GM12878 (cell line): ENCODE measurements around the gene KLHL36. TPM values are rescaled to one million over a fixed set of nuclear protein-coding genes. Genes with fewer than 3 reads are reported as not detected.

Experiments used
- ASH2L ChIP-seq: fragments of 300-600, 200-600 bp; sonication (generic); IDR thresholded peaks from 2 replicates; pipeline ENCODE4 v1.6.1; 2017; ENCODE audit warnings: low read depth, mild to moderate bottlenecking, borderline replicate concordance
- BACH1 ChIP-seq: fragments of 450-650 bp; IDR thresholded peaks from 2 replicates; pipeline ENCODE4 v1.6.1; 2017; ENCODE audit warnings: mild to moderate bottlenecking, borderline replicate concordance
- BMI1 ChIP-seq: fragments of 450-650 bp; IDR thresholded peaks from 2 replicates; pipeline ENCODE4 v1.6.1; 2016; ENCODE audit warnings: mild to moderate bottlenecking, moderate library complexity, borderline replicate concordance
- BRCA1 ChIP-seq: IDR thresholded peaks from 2 replicates; pipeline ENCODE4 v1.6.1; 2011; ENCODE audit warnings: low read depth, low read length, improper control_type of control experiment
- CBX5 ChIP-seq: sonication (generic); IDR thresholded peaks from 2 replicates; pipeline ENCODE4 v1.6.1; 2016; ENCODE audit warnings: low read depth, moderate library complexity, mild to moderate bottlenecking, inconsistent platforms
- CTCF ChIP-seq, 3 experiments: IDR thresholded peaks in 2 of 3; conservative IDR thresholded peaks in 1 of 3; 2 replicates each; pipeline ENCODE4 v1.5.1; 2011; ENCODE audit warnings: low read depth in 3 of 3, low read length in 3 of 3, mild to moderate bottlenecking in 3 of 3, control low read depth in 2 of 3, moderate library complexity in 2 of 3, inconsistent platforms in 1 of 3, mixed read lengths in 1 of 3; ENCODE audit not compliant: control insufficient read depth in 2 of 3, insufficient read depth in 1 of 3; ENCODE audit errors: extremely low read depth in 1 of 3
- EED ChIP-seq: sonication (generic); IDR thresholded peaks from 2 replicates; pipeline ENCODE4 v1.6.1; 2016; ENCODE audit warnings: antibody characterized with exemption, low read depth
- NR2C1 ChIP-seq: fragments of 450-650 bp; IDR thresholded peaks from 2 replicates; pipeline ENCODE4 v1.6.1; 2017; ENCODE audit warnings: antibody characterized with exemption, mild to moderate bottlenecking, moderate library complexity
- POLR2A ChIP-seq: IDR thresholded peaks from 2 replicates; pipeline ENCODE4 v1.6.1; 2011; ENCODE audit warnings: low read depth, mild to moderate bottlenecking, low read length
- RELB ChIP-seq: fragments of 450-650 bp; IDR thresholded peaks from 2 replicates; pipeline ENCODE4 v1.6.1; 2017; ENCODE audit warnings: low read depth, mild to moderate bottlenecking, moderate library complexity
- SREBF1 ChIP-seq: IDR thresholded peaks from 2 replicates; pipeline ENCODE4 v1.6.1; 2012; ENCODE audit warnings: mild to moderate bottlenecking, low read length
- STAT1 ChIP-seq: fragments of 450-650 bp; conservative IDR thresholded peaks from 2 replicates; pipeline ENCODE4 v1.6.1; 2014; ENCODE audit warnings: antibody characterized with exemption, mild to moderate bottlenecking
- WRNIP1 ChIP-seq: IDR thresholded peaks from 2 replicates; pipeline ENCODE4 v1.6.1; 2011; ENCODE audit warnings: low read depth, low read length, improper control_type of control experiment, borderline replicate concordance
- ZNF207 ChIP-seq: fragments of 450-650 bp; IDR thresholded peaks from 2 replicates; pipeline ENCODE4 v1.6.1; 2014; ENCODE audit warnings: antibody characterized with exemption, mild to moderate bottlenecking, borderline replicate concordance
- polyA plus RNA-seq, 11 experiments: library from polyadenylated mRNA; depleted of rRNA in 4 of 11; unstranded in 6 of 11; stranded (reverse) in 5 of 11; fragments of >200 nt; fragmentation: Nextera tagmentation in 4 of 11; fragmentation: Illumina TruSeq in 1 of 11; extraction: Ambion mirVana in 4 of 11; extraction: Trizol in 1 of 11; gene quantifications; 1 replicate in 1 of 11; 2 replicates in 10 of 11; pipeline versions ENCODE4 v1.2.1 to v1.2.3, GENCODE V29; 2011 to 2016; ENCODE audit warnings: inconsistent platforms in 2 of 11, missing spikeins in 2 of 11, low read depth in 1 of 11
- total RNA-seq, 4 experiments: library from RNA; depleted of rRNA in 3 of 4; stranded (reverse); fragments of >200 nt in 3 of 4; fragmentation: Illumina TruSeq in 1 of 4; extraction: Trizol in 1 of 4; gene quantifications; 2 replicates each; pipeline versions ENCODE4 v1.2.1 to v1.2.3, GENCODE V29; 2013 to 2021

The KLHL36 gene
- total and polyA plus RNA-seq, 10 of the 15 experiments (the other 5 are each of a cell fraction or from before 2014, with no cell fraction given) = 2.6 to 45.3 (median 16.8) TPM

DNA sequence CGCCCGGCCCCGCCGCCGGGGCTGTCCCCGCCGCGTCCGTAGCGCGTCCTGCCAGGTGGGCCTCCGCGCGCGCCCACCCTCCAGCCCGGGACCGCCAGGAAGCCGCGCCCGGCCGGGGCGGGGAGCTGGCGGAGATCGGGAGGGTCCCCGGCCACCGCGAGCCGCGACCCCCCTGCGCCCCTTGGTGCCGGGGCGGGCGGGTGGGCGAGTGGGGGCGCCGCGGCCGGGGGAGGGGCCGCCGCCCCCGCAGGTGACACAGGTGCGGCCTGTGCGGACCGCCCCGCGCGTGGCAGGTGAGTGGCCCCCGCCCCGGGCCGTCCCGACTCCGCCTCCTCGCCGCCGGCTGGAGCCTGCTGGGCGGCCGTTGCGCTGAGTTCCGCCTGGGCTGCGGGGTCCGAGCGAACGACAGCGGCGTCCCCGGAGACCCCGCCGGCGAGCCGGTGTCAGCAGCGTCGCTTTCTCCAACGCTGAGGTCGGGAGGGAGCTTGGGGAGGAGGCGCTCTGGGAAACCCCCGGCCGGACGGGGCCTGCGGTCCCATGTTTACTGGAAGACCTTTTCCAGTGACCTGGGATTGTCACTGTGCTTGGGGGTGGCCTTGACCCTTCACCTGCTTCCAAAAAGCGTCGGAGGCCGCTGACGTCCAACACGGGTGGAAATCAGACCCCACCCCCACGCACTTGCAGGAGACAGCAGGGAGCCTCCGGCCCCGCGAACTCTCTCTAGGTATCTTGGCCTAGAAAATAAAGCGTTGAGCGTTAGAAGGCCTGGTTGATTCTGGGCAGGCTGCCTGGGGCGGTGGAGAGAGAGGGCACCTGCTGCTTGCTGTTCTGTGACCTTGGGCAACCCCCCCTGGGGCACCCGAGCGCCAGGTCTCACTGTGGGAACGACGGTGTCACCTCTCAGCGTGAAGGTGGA is 542 bp downstream of the KLHL36 start (continued):
- TF ChIP-seq SREBF1 (no peak), ZNF207 (no peak), BMI1 (no peak), RELB (0 out of 2 replicates have a peak, but pooled peaks have one; percentile 30), CTCF (IDR thresholded peaks at IDR 0.05 in 2 of 3, conservative IDR thresholded peaks at IDR 0.05 in 1 of 3; ENCODE audit: control insufficient read depth in 2 of 3, extremely low read depth in 1 of 3, insufficient read depth in 1 of 3, low read depth in 3 of 3, low read length in 3 of 3) (no peak), BACH1 (peak; percentile 8; the same call in 1 of the 2 replicates), ASH2L (no peak), POLR2A (peak; percentile 71), BRCA1 (no peak), NR2C1 (peak; percentile 17; the same call in 1 of the 2 replicates), CBX5 (no peak), EED (0 out of 2 replicates have a peak, but pooled peaks have one; percentile 27), WRNIP1 (no peak), STAT1 (no peak)
